Tibial nerve (tissue), 4 donors: ENCODE data around the gene LKAAEAR1. TPM values are rescaled to one million over a fixed set of nuclear protein-coding genes. Genes with fewer than 3 reads are reported as not detected.
"Not testable (repeated sequence)": the region's sequence is repeated elsewhere in the genome, so short reads cannot be mapped to it uniquely, and the experiment has no call there.

Experiments
- DNase-seq, 2 donors: peaks; one replicate each; pipeline ENCODE4 v3.0.0-alpha.2; 2019; ENCODE audit warnings: low spot score in 2 of 2
- H3K27ac ChIP-seq, 4 donors: fragments of 200-600 bp; sonication (generic) in 3 of 4; one replicate each; pipeline ENCODE4 v1.5.1; 2017 to 2019; ENCODE audit warnings: mild to moderate bottlenecking in 1 of 4
- H3K27me3 ChIP-seq, 2 donors: fragments of 200-600 bp; sonication (generic) in 1 of 2; one replicate each; pipeline versions ENCODE4 v1.5.1 to v1.6.0; 2017 to 2019
- H3K36me3 ChIP-seq, 3 donors: fragments of 200-600 bp; sonication (generic); one replicate each; pipeline ENCODE4 v1.5.1; 2018 to 2019
- H3K4me1 ChIP-seq, 4 donors: fragments of 200-600 bp; sonication (generic) in 3 of 4; one replicate each; pipeline ENCODE4 v1.5.1; 2017 to 2019
- H3K4me3 ChIP-seq, 4 donors: fragments of 200-600 bp; sonication (generic) in 3 of 4; one replicate each; pipeline ENCODE4 v1.5.1; 2017 to 2019; ENCODE audit warnings: mild to moderate bottlenecking in 1 of 4, moderate library complexity in 1 of 4
- H3K9me3 ChIP-seq, 4 donors: fragments of 200-600 bp; sonication (generic) in 3 of 4; one replicate each; pipeline ENCODE4 v1.5.1; 2017 to 2019
- CTCF ChIP-seq, 5 experiments: fragments of 200-600 bp in 3 of 5; fragments of 450-650 bp in 2 of 5; sonication (generic) in 3 of 5; IDR thresholded peaks; one replicate each; pipeline ENCODE4 v1.5.1; 2016 to 2019; ENCODE audit warnings: antibody characterized with exemption in 5 of 5, mild to moderate bottlenecking in 3 of 5, moderate library complexity in 2 of 5
- EP300 ChIP-seq, 2 donors: sonication (generic); formaldehyde crosslinking; IDR thresholded peaks; one replicate each; pipeline ENCODE4 v1.6.1; 2017; ENCODE audit warnings: antibody characterized with exemption in 2 of 2, mild to moderate bottlenecking in 1 of 2
- POLR2A ChIP-seq, 2 donors: fragments of 450-650 bp; IDR thresholded peaks; one replicate each; pipeline ENCODE4 v1.6.1; 2017; ENCODE audit warnings: antibody characterized with exemption in 2 of 2, mild to moderate bottlenecking in 2 of 2, moderate library complexity in 2 of 2
- WGBS, 2 donors: methylation state at CpG; one replicate each; pipeline ENCODE4 v1.1.5; 2018; 5-methylcytosine and 5-hydroxymethylcytosine counted together
- total RNA-seq, 4 donors: library from RNA; depleted of rRNA; stranded (reverse); fragments of >200 nt; gene quantifications; one replicate each; pipeline ENCODE4 v1.1.0, GENCODE V29; 2016

LKAAEAR1 gene
- total RNA-seq, 4 donors from 2014 or later = 0.59 to 1.3 (median 0.84) TPM; not detected in 1

- Histone ChIP-seq H3K4me1 (no peaks in the 10 kb centered on the region), H3K27ac (no peak overlapping the region), H3K36me3 (peaks cover 0 to 1% (median 0%) of the 10 kb centered on the region in 3 donors), H3K9me3 (peaks cover 0 to under 1% (median 0%) of the 10 kb centered on the region in 4 donors), H3K27me3 (peaks cover 0 to under 1% of the 10 kb centered on the region in 2 donors), H3K4me3 (no peak overlapping the region)
- DNase-seq = no peak
- WGBS, 2 donors = 42 to 50% methylated on average over 3 to 9 of the region's 9 CpGs
- TF ChIP-seq POLR2A (IDR thresholded peaks at IDR 0.05) = no peak
- no peak for TF ChIP-seq CTCF (IDR thresholded peaks at IDR 0.05)
Measured at GRCh38 chr20:64093013-64093503, 8.9 kb upstream of the LKAAEAR1 start.

DNA sequence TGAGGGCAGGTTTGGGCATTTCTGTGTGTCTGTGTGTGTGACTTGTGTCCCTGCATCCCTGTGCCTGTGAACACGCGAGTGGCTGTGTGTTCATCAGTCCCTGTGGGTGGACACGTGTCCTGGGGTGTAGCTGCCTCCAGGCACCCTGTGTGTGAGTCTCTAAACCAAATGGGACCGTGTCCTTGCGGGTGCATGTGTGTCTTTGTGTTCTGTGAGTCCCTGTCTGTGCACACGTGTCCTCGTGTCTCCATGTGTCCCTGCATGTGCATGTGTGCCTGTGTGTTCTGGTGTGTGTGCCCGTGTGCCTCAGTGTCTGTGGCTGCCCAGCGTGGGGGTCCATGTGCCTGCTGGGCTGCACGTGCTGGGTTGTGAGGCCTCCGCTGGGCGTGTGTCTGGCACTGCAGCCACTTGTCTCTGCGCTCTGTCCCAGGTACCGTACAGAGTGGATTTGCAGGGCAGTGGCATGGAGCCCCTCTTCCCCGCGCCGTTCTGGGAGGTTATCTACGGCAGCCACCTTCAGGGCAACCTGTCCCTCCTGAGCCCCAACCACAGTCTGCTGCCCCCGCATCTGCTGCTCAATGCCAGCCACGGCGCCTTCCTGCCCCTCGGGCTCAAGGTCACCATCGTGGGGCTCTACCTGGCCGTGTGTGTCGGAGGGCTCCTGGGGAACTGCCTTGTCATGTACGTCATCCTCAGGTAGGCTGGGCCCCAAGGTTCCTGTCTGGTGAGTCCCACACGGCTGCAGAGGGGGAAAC is 8.2 kb upstream of the LKAAEAR1 start:
- no peak for DNase-seq
- H3K9me3 ChIP-seq = peaks cover 0 to 7% (median 0%) of the 10 kb centered on the region in 4 donors
- H3K4me1 ChIP-seq = no peaks in the 10 kb centered on the region
- no peaks in the 10 kb centered on the region for H3K36me3 ChIP-seq
- no peak overlapping the region for H3K4me3 ChIP-seq
- TF ChIP-seq EP300 (IDR thresholded peaks at IDR 0.05) (no peak), POLR2A (IDR thresholded peaks at IDR 0.05) (no peak), CTCF (IDR thresholded peaks at IDR 0.05) (no peak)
- 57 to 64% methylated on average over 23 to 27 of the region's 27 CpGs for WGBS, 2 donors
- H3K27me3 ChIP-seq = peaks cover 0 to 4% of the 10 kb centered on the region in 2 donors
- H3K27ac ChIP-seq = no peak overlapping the region

GRCh38 chr20:64091770-64092169 is 7.6 kb upstream of the LKAAEAR1 start:
- Histone ChIP-seq H3K4me1 (no peaks in the 10 kb centered on the region), H3K27ac (no peak overlapping the region), H3K27me3 (peaks cover 0 to 6% of the 10 kb centered on the region in 2 donors), H3K9me3 (peaks cover 0 to 9% (median 0%) of the 10 kb centered on the region in 4 donors), H3K36me3 (no peaks in the 10 kb centered on the region), H3K4me3 (no peak overlapping the region)
- TF ChIP-seq POLR2A (IDR thresholded peaks at IDR 0.05) (no peak), EP300 (IDR thresholded peaks at IDR 0.05) (no peak), CTCF (IDR thresholded peaks at IDR 0.05) (no peak)
- DNase-seq = no peak
- WGBS, 2 donors = 28 to 30% methylated on average over 16 of the region's 16 CpGs

DNA sequence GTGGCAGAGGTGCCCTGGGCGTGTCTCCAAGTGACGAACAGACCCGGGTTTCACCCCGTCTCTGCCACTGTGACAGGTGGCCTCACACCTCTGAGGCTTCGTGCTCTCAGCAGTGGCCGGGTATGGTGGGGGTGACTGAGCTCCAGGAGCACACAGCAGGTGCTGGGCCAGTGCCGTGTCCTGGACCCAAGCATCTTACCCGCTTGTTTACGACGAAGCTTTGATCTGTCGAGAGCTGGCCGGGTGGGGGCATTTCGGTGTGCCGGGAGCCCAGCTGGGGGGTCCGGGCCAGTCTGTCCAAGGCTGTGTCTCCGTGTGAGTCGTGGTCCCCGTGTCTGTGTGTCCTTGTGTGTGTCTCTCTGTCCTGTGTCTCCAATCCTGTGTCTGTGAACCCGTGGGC is 7.1 kb upstream of the LKAAEAR1 start:
- no peaks in the 10 kb centered on the region for H3K36me3 ChIP-seq
- H3K9me3 ChIP-seq = peaks cover 0 to 12% (median 0%) of the 10 kb centered on the region in 4 donors
- no peak overlapping the region for H3K4me3 ChIP-seq
- H3K4me1 ChIP-seq = no peaks in the 10 kb centered on the region
- 55 to 69% methylated on average over 10 to 15 of the region's 19 CpGs for WGBS, 2 donors
- DNase-seq = no peak
- TF ChIP-seq CTCF (IDR thresholded peaks at IDR 0.05) (no peak), POLR2A (IDR thresholded peaks at IDR 0.05) (no peak), EP300 (IDR thresholded peaks at IDR 0.05) (no peak)
- no peak overlapping the region for H3K27ac ChIP-seq
- H3K27me3 ChIP-seq = peaks cover 0 to 10% of the 10 kb centered on the region in 2 donors

DNA sequence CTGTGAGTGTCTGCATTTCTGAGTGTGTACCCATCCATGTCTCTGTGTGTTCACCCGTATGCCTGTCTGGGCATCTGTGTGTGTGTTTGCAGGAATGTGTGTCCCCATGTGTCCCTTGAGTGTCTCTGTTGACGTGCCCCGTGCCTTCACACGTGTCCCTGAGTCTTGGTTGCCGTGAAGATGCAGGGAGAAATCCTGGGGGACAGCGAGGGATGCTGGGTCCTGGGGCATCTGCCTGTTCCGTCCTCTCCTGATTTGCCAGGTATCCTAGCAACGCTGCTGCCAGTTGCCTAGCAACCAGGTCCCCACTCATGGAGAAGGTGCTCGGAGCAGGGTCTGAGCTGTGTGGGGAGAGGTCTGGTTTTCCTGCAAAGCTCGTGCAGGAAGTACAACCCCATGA is 6.0 kb upstream of the LKAAEAR1 start:
- Histone ChIP-seq H3K27me3 (peaks cover 0 to 22% of the 10 kb centered on the region in 2 donors), H3K4me1 (no peaks in the 10 kb centered on the region), H3K4me3 (no peak overlapping the region), H3K36me3 (no peaks in the 10 kb centered on the region), H3K27ac (no peak overlapping the region), H3K9me3 (peaks cover 0 to 12% (median 0%) of the 10 kb centered on the region in 4 donors)
- DNase-seq = no peak
- whole genome bisulfite sequencing, 2 donors = 42 to 64% methylated on average over 10 of the region's 10 CpGs
- no peak for TF ChIP-seq POLR2A (IDR thresholded peaks at IDR 0.05)
- no peak for TF ChIP-seq EP300 (IDR thresholded peaks at IDR 0.05)
- no peak for TF ChIP-seq CTCF (IDR thresholded peaks at IDR 0.05)

GRCh38 chr20:64088586-64088985 is 4.4 kb upstream of the LKAAEAR1 start:
- H3K36me3 ChIP-seq, DNase-seq, H3K27ac ChIP-seq, H3K4me3 ChIP-seq: not testable (repeated sequence)
- Histone ChIP-seq H3K9me3 (peaks cover 0 to 12% (median 0%) of the 10 kb centered on the region in 4 donors), H3K27me3 (peaks cover 0 to 32% of the 10 kb centered on the region in 2 donors), H3K4me1 (peaks cover 0 to 13% (median 3%) of the 10 kb centered on the region in 4 donors)

GRCh38 chr20:64087226-64087825 is 3.1 kb upstream of the LKAAEAR1 start:
- not testable (repeated sequence) for DNase-seq, H3K27ac ChIP-seq, H3K36me3 ChIP-seq, H3K4me3 ChIP-seq
- WGBS, 2 donors = 93 to 96% methylated on average over 10 to 11 of the region's 36 CpGs
- Histone ChIP-seq H3K27me3 (peaks cover 0 to 37% of the 10 kb centered on the region in 2 donors), H3K4me1 (peaks cover 0 to 26% (median 9%) of the 10 kb centered on the region in 4 donors), H3K9me3 (peaks cover 0 to 12% (median 0%) of the 10 kb centered on the region in 4 donors)
